SU-DHL-6 (cell line): Measurements from ENCODE around the gene EPN1.

Source experiments
- H2AFZ ChIP-seq: fragments of 200-600 bp; sonication (generic); 2 replicates; pipeline ENCODE4 v1.6.1; 2014; ENCODE audit warnings: low read depth, mild to moderate bottlenecking, moderate library complexity, mixed read lengths, antibody characterized with exemption, low read length; ENCODE audit not compliant: severe bottlenecking
- H3F3A ChIP-seq: fragments of 200-600 bp; shearing (Covaris generic); 2 replicates; pipeline ENCODE4 v1.6.0; 2016; ENCODE audit warnings: antibody characterized with exemption, mild to moderate bottlenecking; ENCODE audit not compliant: insufficient read depth
- H3K27ac ChIP-seq: fragments of 200-600 bp; sonication (generic); 2 replicates; pipeline ENCODE4 v1.5.1; 2016; ENCODE audit warnings: low read depth, mild to moderate bottlenecking, low read length, moderate library complexity, mixed read lengths
- H3K27me3 ChIP-seq: fragments of 200-600 bp; sonication (generic), shearing (Covaris generic); 2 replicates; pipeline ENCODE4 v1.6.0; 2014; ENCODE audit warnings: mild to moderate bottlenecking, low read length
- H3K36me3 ChIP-seq: fragments of 200-600 bp; sonication (generic); 2 replicates; pipeline ENCODE4 v1.6.1; 2014; ENCODE audit warnings: mild to moderate bottlenecking, low read length, mixed read lengths
- H3K4me2 ChIP-seq: fragments of 300-600, 200-600 bp; shearing (Covaris generic), sonication (generic); 2 replicates; pipeline ENCODE4 v1.6.0; 2014; ENCODE audit warnings: low read length, low read depth, mild to moderate bottlenecking; ENCODE audit not compliant: poor library complexity, severe bottlenecking
- H3K4me3 ChIP-seq: fragments of 200-600 bp; sonication (generic); 2 replicates; pipeline ENCODE4 v1.5.1; 2014; ENCODE audit warnings: antibody characterized with exemption, low read length, mild to moderate bottlenecking, mixed read lengths; ENCODE audit not compliant: insufficient read depth, poor library complexity, severe bottlenecking
- H3K79me2 ChIP-seq: fragments of 200-600 bp; sonication (generic); 2 replicates; pipeline ENCODE4 v1.6.1; 2014; ENCODE audit warnings: mild to moderate bottlenecking, low read length, moderate library complexity; ENCODE audit not compliant: insufficient read depth
- H3K9ac ChIP-seq: fragments of 200-600 bp; sonication (generic); 2 replicates; pipeline ENCODE4 v1.7.0; 2014; ENCODE audit warnings: mild to moderate bottlenecking, low read length
- H3K9me2 ChIP-seq: fragments of 200-600 bp; sonication (generic); replicated peaks from 2 replicates; pipeline ENCODE4 v1.6.1; 2014; ENCODE audit warnings: low read length; ENCODE audit not compliant: insufficient read depth
- H3K9me3 ChIP-seq: fragments of 200-600 bp; sonication (generic); 2 replicates; pipeline ENCODE4 v1.6.1; 2014; ENCODE audit warnings: low read length, mixed read lengths; ENCODE audit not compliant: insufficient read depth
- H4K20me1 ChIP-seq: fragments of 200-600 bp; sonication (generic); 2 replicates; pipeline ENCODE4 v1.6.1; 2014; ENCODE audit warnings: low read depth, mild to moderate bottlenecking, antibody characterized with exemption, low read length, moderate library complexity, mixed read lengths
- CTCF ChIP-seq: fragments of 200-600 bp; sonication (generic); IDR thresholded peaks from one replicate; pipeline ENCODE4 v1.5.1; 2017; ENCODE audit warnings: antibody characterized with exemption, mild to moderate bottlenecking, low read length, moderate library complexity; ENCODE audit not compliant: insufficient read depth, poor library complexity, severe bottlenecking
- EZH2phosphoT487 ChIP-seq: fragments of 200-600 bp; sonication (generic), shearing (Covaris generic); conservative IDR thresholded peaks from 2 replicates; pipeline ENCODE4 v1.6.1; 2018; ENCODE audit warnings: mild to moderate bottlenecking, antibody characterized with exemption, low read length, moderate library complexity, mixed read lengths

EPN1 gene

GRCh38 chr19:55668603-55669348, 6.2 kb upstream of the EPN1 start:
- Histone ChIP-seq H3K36me3 (peaks cover 11% of the 10 kb centered on the region), H3F3A (peaks cover 18% of the 10 kb centered on the region; the same call in 1 of the 2 replicates), H3K4me2 (no peak overlapping the region), H3K9me2 (no peaks in the 10 kb centered on the region), H3K27ac (no peak overlapping the region), H3K27me3 (no peaks in the 10 kb centered on the region), H3K9me3 (no peaks in the 10 kb centered on the region), H3K9ac (no peak overlapping the region), H3K79me2 (peaks cover 91% of the 10 kb centered on the region), H3K4me3 (no peak overlapping the region), H4K20me1 (peaks cover 11% of the 10 kb centered on the region), H2AFZ (no peak overlapping the region)
- TF ChIP-seq EZH2phosphoT487 (no peak), CTCF (no peak)

GRCh38 chr19:55669418-55670279, 5.4 kb upstream of the EPN1 start:
- H2AFZ ChIP-seq = no peak overlapping the region
- H4K20me1 ChIP-seq = peaks cover 11% of the 10 kb centered on the region
- H3K4me2 ChIP-seq = no peak overlapping the region
- no peak overlapping the region for H3K4me3 ChIP-seq
- H3K27ac ChIP-seq = no peak overlapping the region
- H3K36me3 ChIP-seq = peaks cover 11% of the 10 kb centered on the region
- TF ChIP-seq CTCF (no peak), EZH2phosphoT487 (no peak)
- H3K9me2 ChIP-seq = no peaks in the 10 kb centered on the region
- H3K9ac ChIP-seq = no peak overlapping the region
- H3K9me3 ChIP-seq = no peaks in the 10 kb centered on the region
- H3F3A ChIP-seq = peaks cover 25% of the 10 kb centered on the region
- no peaks in the 10 kb centered on the region for H3K27me3 ChIP-seq
- H3K79me2 ChIP-seq = peaks cover 84% of the 10 kb centered on the region

- Histone ChIP-seq H3K9ac (no peak overlapping the region), H3K9me3 (no peaks in the 10 kb centered on the region), H3F3A (peaks cover 25% of the 10 kb centered on the region), H3K27me3 (no peaks in the 10 kb centered on the region), H3K4me3 (no peak overlapping the region), H3K79me2 (peaks cover 82% of the 10 kb centered on the region), H3K36me3 (peaks cover 11% of the 10 kb centered on the region), H4K20me1 (peaks cover 11% of the 10 kb centered on the region), H3K27ac (no peak overlapping the region), H3K9me2 (no peaks in the 10 kb centered on the region), H2AFZ (no peak overlapping the region), H3K4me2 (no peak overlapping the region)
- TF ChIP-seq EZH2phosphoT487 (no peak), CTCF (no peak)
Observed at GRCh38 chr19:55670280-55671053, 4.6 kb upstream of the EPN1 start.
